ENCODE results near the gene DDAH1. TPM values are rescaled to one million over a fixed set of nuclear protein-coding genes. Genes with fewer than 3 reads are reported as not detected.

The DDAH1 gene
- total RNA-seq, 4 donors from 2014 or later, result 11.2 to 16.7 (median 15.8) TPM

DNA sequence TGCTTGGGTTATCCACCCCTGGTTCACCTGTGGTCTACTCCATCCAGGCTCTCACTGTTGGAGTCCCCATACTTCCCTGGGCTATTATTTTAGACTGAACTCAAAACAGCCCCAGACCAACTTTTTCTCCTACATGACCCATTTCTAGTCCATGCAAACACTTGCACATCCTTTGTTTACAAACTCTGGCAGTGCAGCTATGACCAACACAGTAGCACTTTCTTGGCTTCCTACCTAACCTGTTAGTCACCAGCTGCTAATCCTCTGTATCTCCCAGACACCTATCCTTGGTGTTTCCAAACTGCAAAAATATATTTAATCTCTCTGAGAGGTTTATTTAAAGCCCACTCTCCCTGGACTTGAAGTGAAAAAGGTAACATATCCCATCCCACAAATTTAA lies 90.8 kb downstream of the DDAH1 start:
- ATAC-seq (ENCODE audit: low FRiP score) (no peak), DNase-seq (ENCODE audit: low spot score) (no peak)
- TF ChIP-seq, protein P1, sequence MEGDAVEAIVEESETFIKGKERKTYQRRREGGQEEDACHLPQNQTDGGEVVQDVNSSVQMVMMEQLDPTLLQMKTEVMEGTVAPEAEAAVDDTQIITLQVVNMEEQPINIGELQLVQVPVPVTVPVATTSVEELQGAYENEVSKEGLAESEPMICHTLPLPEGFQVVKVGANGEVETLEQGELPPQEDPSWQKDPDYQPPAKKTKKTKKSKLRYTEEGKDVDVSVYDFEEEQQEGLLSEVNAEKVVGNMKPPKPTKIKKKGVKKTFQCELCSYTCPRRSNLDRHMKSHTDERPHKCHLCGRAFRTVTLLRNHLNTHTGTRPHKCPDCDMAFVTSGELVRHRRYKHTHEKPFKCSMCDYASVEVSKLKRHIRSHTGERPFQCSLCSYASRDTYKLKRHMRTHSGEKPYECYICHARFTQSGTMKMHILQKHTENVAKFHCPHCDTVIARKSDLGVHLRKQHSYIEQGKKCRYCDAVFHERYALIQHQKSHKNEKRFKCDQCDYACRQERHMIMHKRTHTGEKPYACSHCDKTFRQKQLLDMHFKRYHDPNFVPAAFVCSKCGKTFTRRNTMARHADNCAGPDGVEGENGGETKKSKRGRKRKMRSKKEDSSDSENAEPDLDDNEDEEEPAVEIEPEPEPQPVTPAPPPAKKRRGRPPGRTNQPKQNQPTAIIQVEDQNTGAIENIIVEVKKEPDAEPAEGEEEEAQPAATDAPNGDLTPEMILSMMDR (IDR thresholded peaks at IDR 0.05), result no peak

DNA sequence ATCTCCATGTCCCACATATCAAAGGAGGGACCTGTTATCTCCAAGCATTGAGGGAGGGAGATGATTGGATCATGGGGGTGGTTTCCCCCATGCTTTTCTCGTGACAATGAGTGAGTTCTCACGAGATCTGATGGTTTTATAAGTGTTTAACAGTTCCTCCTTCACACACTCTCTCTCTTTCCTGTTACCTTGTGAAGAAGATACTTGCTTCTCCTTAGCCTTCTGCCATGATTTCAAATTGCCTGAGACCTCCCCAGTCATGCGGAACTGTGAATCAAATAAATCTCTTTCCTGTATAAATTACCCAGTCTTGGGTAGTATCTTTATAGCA lies 91.6 kb downstream of the DDAH1 start:
- TF ChIP-seq, protein P1 (IDR thresholded peaks at IDR 0.05), result no peak
- no peak for DNase-seq (ENCODE audit: low spot score)
- ATAC-seq (ENCODE audit: low FRiP score), result no peak

DNA sequence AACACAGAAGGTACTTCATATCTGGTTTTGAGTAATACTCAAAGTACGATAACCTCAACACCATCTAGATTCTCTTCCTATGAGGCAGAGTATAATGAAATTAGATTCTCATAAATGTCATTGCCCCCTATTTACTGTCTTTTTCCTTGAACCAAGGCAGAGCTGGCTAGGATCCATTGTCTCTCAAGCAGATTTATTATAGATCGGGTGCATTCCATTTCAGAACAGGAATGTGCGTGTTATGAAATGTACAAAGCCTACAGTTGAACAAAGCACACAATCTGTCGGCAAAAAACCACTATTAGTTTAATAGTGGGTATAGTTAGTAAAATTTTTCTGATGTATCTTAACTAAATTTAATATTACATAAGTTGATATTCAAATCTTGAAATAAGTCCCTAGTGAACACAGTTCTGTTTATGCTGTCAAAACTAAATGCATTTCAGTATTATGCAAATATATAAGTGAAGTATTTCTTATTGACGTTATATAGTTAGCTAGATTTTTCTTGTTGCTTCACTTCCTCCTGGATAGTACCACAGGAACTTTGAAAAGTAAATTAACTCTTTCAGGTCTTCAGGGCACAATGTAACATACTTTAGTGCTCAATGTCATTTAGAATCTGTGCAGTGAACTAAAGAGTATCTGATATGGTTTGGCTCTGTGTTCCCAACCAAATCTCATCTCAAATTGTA lies 92.1 kb downstream of the DDAH1 start:
- TF ChIP-seq, protein P1 (IDR thresholded peaks at IDR 0.05), result no peak
- peak; percentile 57 for ATAC-seq (ENCODE audit: low FRiP score)
- DNase-seq (ENCODE audit: low spot score), result no peak

DNA sequence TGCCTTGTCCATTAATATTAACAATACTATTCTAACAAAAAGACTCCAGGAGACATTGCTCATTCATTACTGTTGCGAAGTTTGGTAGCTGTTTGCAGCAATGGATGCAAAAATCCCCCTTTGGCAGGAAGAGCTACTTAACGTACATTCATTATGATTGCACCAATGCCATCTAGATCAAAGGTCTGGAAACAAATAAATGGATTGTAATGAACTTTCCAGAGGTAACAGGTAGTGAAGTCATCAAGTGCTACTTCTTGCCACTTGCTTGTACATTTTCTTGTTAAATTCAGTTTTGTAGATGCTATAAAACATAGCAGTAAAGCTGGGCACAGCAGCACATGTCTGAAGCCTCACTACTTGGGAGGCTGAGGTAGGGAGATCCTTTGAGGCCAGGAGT lies 93.9 kb downstream of the DDAH1 start:
- no peak for ATAC-seq (ENCODE audit: low FRiP score)
- DNase-seq (ENCODE audit: low spot score), result no peak
- TF ChIP-seq, protein P1 (IDR thresholded peaks at IDR 0.05), result no peak

DNA sequence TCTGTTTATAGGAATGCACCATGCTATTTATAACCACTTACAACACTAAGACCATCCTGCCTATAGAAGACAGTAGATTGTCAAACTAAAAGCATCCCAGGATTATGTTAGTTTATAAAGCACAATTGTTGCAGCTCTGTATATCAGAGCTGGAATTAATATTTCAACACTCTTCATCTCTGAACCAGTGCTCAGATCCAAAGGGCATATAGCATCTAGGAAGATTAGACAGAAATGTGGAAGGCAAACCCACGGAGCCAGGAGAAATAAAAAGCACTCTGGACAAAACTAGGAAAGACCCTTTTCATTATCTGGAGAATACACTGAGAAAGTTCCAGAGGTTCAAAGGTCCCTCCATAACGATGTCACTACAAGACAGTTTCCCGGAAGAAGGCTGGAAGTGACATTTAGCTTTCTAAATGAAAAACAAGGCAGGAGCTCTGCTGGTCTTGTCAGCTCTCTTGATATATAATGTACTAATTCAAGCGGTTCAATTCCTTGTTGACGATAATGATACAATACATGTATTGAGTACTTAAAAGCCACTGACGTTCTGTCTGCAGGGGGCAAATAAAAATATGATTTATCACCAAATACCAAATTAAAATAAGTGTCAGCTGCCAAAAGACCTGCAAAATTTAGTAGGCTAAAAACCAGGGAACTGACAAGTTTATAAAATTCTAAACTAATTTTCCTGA lies 96.7 kb downstream of the DDAH1 start:
- ATAC-seq (ENCODE audit: low FRiP score), result no peak

DNA sequence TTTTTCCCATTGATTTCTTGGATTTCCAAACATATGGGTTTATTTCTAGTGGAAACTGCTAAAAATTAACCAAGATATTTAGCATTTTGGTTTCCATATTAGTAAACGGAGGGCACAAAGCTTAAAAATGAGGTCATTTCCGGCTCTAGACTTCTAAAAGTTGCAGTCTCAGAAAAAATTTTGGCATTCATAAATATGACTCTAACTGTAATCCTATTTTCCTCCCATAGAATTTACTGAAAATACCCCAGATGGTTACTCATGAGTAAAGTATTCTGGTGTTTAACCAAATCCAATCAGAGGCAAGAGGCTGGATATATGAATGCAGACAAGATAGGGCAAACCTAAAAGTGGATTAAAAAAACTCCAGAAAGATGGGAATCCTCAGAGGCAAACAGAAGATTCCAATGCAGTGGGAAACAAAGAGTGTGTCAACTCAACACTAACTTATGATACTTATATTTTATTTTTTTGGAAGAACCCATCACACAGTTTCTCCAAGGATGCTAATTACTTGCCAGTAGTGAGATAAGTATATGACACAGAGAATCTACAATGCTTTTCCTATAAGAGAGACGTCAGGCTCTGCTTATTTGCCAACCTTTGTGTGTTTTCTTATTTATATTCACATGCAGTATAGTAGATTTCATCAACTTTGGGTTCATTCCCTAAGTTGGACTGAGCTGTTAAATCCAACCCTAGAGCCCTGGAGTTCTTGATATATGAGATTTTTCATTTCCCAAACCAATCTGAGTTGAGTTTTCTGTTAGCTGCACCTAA lies 98.4 kb downstream of the DDAH1 start:
- DNase-seq (ENCODE audit: low spot score) (no peak), ATAC-seq (ENCODE audit: low FRiP score) (peak; percentile 73)
- TF ChIP-seq, protein P1 (IDR thresholded peaks at IDR 0.05), result no peak

More for the DNA sequence above, 96.7 kb downstream of the DDAH1 start:
- DNase-seq (ENCODE audit: low spot score), result no peak
- TF ChIP-seq, protein P1 (IDR thresholded peaks at IDR 0.05), result no peak

All from omental fat pad (tissue), 4 donors.